Measurements from ENCODE around the gene KLRD1.

DNA sequence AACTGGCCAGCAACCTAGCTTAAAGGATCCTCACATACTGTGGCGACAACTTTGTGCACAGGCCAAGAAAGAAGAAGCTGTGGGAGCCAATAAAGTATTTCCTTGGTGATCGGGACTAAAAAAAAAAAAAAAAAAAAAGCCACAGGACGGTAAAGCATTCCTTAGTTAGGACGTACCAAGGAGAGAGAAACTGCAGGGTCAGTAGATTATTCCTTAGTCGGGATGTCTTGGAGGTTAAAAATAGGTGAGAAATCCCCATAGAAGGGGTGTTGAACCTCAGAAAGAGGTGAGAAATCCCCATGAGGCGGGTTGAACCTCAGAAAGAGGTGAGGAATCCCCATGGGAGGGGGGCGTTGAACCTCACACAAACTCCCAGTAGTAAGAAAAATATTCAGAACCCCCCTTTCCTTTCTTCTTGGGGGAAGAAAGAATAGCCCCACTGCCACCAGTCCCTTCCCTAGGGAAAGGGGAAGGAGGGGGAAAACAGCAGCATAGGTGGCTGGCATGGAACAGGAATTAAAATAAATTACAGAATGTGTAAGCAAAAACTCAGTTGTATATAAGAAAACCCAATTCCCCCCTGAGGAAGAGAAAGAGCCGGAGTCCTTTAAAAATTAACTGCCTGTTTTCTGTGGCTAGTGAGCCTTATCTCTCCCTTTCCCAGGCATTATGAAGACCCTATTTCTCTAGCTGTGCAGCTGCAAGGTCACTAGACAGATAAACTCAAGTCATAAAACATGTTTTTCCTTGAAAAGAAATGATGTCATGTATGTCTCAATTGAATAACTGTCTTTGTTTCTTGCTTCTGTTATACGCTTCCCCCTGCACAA is 55.4 kb downstream of the KLRD1 start:
- TF ChIP-seq, protein P1, sequence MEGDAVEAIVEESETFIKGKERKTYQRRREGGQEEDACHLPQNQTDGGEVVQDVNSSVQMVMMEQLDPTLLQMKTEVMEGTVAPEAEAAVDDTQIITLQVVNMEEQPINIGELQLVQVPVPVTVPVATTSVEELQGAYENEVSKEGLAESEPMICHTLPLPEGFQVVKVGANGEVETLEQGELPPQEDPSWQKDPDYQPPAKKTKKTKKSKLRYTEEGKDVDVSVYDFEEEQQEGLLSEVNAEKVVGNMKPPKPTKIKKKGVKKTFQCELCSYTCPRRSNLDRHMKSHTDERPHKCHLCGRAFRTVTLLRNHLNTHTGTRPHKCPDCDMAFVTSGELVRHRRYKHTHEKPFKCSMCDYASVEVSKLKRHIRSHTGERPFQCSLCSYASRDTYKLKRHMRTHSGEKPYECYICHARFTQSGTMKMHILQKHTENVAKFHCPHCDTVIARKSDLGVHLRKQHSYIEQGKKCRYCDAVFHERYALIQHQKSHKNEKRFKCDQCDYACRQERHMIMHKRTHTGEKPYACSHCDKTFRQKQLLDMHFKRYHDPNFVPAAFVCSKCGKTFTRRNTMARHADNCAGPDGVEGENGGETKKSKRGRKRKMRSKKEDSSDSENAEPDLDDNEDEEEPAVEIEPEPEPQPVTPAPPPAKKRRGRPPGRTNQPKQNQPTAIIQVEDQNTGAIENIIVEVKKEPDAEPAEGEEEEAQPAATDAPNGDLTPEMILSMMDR (IDR thresholded peaks at IDR 0.05; ENCODE audit: low read depth, low read length, poor library complexity, severe bottlenecking), result no peak
- TF ChIP-seq EZH2phosphoT487 (IDR thresholded peaks at IDR 0.05; ENCODE audit: borderline replicate concordance, low read length), result no peak
